ENCODE measurements around the gene STUB1.

GRCh38 chr16:681746-682427 lies 1.7 kb downstream of the STUB1 start:
- TF ChIP-seq POLR2A (IDR thresholded peaks at IDR 0.05; ENCODE audit: borderline replicate concordance, extremely low read depth, insufficient read depth, insufficient read length), result no peak
- no peak for TF ChIP-seq SIN3A (IDR thresholded peaks at IDR 0.05; ENCODE audit: low read depth)
